Esophagus muscularis mucosa (tissue), 4 donors: ENCODE measurements around the gene MCF2L. TPM values are rescaled to one million over a fixed set of nuclear protein-coding genes. Genes with fewer than 3 reads are reported as not detected.
"Not testable (repeated sequence)": the region's sequence is repeated elsewhere in the genome, so short reads cannot be mapped to it uniquely, and the experiment has no call there.

Source experiments
- DNase-seq: peaks from one replicate; pipeline ENCODE4 v3.0.0-alpha.2; 2017; ENCODE audit errors: extremely low spot score
- H3K27ac ChIP-seq, 4 donors: fragments of 200-600 bp; sonication (generic); replicated peaks in 1 of 4; 1 replicate in 3 of 4; 2 replicates in 1 of 4; pipeline ENCODE4 v1.5.1; 2016 to 2019; ENCODE audit warnings: mild to moderate bottlenecking in 1 of 4
- H3K27me3 ChIP-seq, 4 donors: fragments of 200-600 bp; sonication (generic); one replicate each; pipeline versions ENCODE4 v1.5.1 to v1.6.0; 2016 to 2019
- H3K36me3 ChIP-seq, 4 donors: fragments of 200-600 bp; sonication (generic); one replicate each; pipeline ENCODE4 v1.5.1; 2016 to 2019
- H3K4me1 ChIP-seq, 4 donors: fragments of 200-600 bp; sonication (generic); one replicate each; pipeline ENCODE4 v1.5.1; 2016 to 2019
- H3K4me3 ChIP-seq, 4 donors: fragments of 200-600 bp; sonication (generic); 1 replicate in 2 of 4; 2 replicates in 2 of 4; pipeline ENCODE4 v1.5.1; 2016 to 2019; ENCODE audit warnings: mild to moderate bottlenecking in 4 of 4, moderate library complexity in 1 of 4
- H3K9me3 ChIP-seq, 4 donors: fragments of 200-600 bp; sonication (generic); 1 replicate in 3 of 4; 2 replicates in 1 of 4; pipeline ENCODE4 v1.5.1; 2016 to 2019
- EP300 ChIP-seq: sonication (generic); formaldehyde crosslinking; IDR thresholded peaks from one replicate; pipeline ENCODE4 v1.6.1; 2017; ENCODE audit warnings: antibody characterized with exemption
- POLR2A ChIP-seq: fragments of 450-650 bp; IDR thresholded peaks from one replicate; pipeline ENCODE4 v1.6.1; 2017; ENCODE audit warnings: antibody characterized with exemption, moderate library complexity, mild to moderate bottlenecking, low read depth
- POLR2AphosphoS5 ChIP-seq, 2 donors: sonication (generic); formaldehyde crosslinking; IDR thresholded peaks; one replicate each; pipeline ENCODE4 v1.6.1; 2017; ENCODE audit warnings: antibody characterized with exemption in 2 of 2
- WGBS: methylation state at CpG from one replicate; pipeline ENCODE4 v1.1.5; 2018; 5-methylcytosine and 5-hydroxymethylcytosine counted together
- intact Hi-C: fragments of 100-400 bp; cut with DNase I; formaldehyde crosslinking; loops from one replicate; pipeline ENCODE4 v1.15.1; 2023
- total RNA-seq, 4 donors: library from RNA; depleted of rRNA; stranded (reverse); fragments of >200 nt; gene quantifications; one replicate each; pipeline versions ENCODE4 v1.1.0 to v1.2.1, GENCODE V29; 2016
- TF ChIP-seq, protein P1 (sequence below), 3 experiments: fragments of 200-600 bp in 2 of 3; fragments of 450-650 bp in 1 of 3; sonication (generic) in 2 of 3; IDR thresholded peaks; one replicate each; pipeline ENCODE4 v1.5.1; 2017 to 2019; ENCODE audit warnings: antibody characterized with exemption in 3 of 3, mild to moderate bottlenecking in 2 of 3, moderate library complexity in 1 of 3

Gene MCF2L
- total RNA-seq, 4 donors from 2014 or later = 14.5 to 38.6 (median 26.7) TPM

DNA sequence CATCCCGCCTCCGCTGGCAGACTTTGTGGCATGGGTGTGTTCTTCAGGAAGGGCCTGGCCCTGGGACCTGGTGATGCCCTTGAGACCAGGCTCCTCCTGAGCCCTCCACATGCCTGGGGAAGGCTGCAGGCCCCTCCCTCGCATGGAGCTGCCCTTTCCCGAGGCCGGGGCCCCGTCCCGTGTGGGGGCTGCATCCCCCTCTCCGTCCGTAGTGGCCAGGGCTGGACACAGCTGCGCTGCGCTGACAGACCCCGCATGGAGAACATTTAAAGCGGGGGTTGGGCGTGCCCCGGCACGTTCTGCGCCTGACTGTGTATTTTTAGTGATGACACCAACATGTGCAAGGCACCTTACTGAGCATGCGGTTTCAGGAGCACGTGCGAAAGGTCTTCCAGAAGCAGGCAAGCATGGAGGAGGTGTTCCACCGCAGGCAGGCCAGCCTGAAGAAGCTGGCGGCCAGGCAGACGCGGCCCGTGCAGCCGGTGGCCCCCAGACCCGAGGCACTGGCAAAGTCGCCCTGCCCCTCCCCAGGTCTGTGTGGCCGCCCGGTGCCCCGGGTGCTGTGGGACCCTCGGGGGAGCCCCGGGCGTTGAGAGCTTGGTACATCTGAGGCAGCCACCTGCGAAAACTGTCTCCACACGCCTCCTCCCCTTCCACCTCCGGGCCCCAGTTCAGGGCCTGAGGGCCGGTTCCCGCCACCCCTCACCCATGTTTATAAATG lies 107.8 kb downstream of the MCF2L start:
- intact Hi-C loops = no loop called here
- 91% methylated on average over 26 of the region's 39 CpGs for WGBS
- H3K27me3 ChIP-seq = peaks cover 0 to 26% (median 0%) of the 10 kb centered on the region in 4 donors
- H3K4me1 ChIP-seq = no peaks in the 10 kb centered on the region
- no peak overlapping the region for H3K27ac ChIP-seq
- H3K36me3 ChIP-seq = peaks cover 0 to 89% (median 24%) of the 10 kb centered on the region in 4 donors
- H3K4me3 ChIP-seq = no peak overlapping the region
- no peak for DNase-seq
- peaks cover 0 to 5% (median 0%) of the 10 kb centered on the region in 4 donors for H3K9me3 ChIP-seq
- no peak for TF ChIP-seq EP300
- TF ChIP-seq, protein P1, sequence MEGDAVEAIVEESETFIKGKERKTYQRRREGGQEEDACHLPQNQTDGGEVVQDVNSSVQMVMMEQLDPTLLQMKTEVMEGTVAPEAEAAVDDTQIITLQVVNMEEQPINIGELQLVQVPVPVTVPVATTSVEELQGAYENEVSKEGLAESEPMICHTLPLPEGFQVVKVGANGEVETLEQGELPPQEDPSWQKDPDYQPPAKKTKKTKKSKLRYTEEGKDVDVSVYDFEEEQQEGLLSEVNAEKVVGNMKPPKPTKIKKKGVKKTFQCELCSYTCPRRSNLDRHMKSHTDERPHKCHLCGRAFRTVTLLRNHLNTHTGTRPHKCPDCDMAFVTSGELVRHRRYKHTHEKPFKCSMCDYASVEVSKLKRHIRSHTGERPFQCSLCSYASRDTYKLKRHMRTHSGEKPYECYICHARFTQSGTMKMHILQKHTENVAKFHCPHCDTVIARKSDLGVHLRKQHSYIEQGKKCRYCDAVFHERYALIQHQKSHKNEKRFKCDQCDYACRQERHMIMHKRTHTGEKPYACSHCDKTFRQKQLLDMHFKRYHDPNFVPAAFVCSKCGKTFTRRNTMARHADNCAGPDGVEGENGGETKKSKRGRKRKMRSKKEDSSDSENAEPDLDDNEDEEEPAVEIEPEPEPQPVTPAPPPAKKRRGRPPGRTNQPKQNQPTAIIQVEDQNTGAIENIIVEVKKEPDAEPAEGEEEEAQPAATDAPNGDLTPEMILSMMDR (IDR thresholded peaks at IDR 0.05) = no peak
- no peak for TF ChIP-seq POLR2A
- TF ChIP-seq POLR2AphosphoS5 (IDR thresholded peaks at IDR 0.05) = no peak

DNA sequence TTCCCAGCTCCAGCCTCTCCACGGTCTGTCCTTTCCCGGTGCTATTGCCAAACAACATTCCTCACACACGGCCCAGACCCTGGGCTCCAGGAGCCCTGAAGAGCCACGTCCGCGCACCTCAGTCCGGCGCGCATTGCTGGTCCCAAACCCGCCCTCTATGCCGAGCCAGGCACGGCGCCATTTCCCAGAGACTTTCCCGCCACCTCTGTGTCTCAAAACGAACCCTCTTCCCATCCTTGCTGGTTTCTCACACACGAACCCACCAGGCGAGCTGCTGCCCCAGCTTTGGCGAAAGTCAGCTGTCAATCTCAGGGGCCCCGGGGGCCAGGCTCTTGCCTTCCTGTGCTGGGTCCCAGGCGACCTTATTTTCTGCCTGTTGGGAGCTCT lies 108.5 kb downstream of the MCF2L start:
- peaks cover 0 to 26% (median 0%) of the 10 kb centered on the region in 4 donors for H3K27me3 ChIP-seq
- H3K36me3 ChIP-seq = peaks cover 0 to 89% (median 24%) of the 10 kb centered on the region in 4 donors
- intact Hi-C loops = no loop called here
- no peak overlapping the region for H3K4me3 ChIP-seq
- WGBS = 88% methylated on average over 19 of the region's 20 CpGs
- TF ChIP-seq EP300 = no peak
- TF ChIP-seq POLR2A = no peak
- H3K27ac ChIP-seq = no peak overlapping the region
- no peaks in the 10 kb centered on the region for H3K9me3 ChIP-seq
- no peaks in the 10 kb centered on the region for H3K4me1 ChIP-seq
- DNase-seq = no peak

DNA sequence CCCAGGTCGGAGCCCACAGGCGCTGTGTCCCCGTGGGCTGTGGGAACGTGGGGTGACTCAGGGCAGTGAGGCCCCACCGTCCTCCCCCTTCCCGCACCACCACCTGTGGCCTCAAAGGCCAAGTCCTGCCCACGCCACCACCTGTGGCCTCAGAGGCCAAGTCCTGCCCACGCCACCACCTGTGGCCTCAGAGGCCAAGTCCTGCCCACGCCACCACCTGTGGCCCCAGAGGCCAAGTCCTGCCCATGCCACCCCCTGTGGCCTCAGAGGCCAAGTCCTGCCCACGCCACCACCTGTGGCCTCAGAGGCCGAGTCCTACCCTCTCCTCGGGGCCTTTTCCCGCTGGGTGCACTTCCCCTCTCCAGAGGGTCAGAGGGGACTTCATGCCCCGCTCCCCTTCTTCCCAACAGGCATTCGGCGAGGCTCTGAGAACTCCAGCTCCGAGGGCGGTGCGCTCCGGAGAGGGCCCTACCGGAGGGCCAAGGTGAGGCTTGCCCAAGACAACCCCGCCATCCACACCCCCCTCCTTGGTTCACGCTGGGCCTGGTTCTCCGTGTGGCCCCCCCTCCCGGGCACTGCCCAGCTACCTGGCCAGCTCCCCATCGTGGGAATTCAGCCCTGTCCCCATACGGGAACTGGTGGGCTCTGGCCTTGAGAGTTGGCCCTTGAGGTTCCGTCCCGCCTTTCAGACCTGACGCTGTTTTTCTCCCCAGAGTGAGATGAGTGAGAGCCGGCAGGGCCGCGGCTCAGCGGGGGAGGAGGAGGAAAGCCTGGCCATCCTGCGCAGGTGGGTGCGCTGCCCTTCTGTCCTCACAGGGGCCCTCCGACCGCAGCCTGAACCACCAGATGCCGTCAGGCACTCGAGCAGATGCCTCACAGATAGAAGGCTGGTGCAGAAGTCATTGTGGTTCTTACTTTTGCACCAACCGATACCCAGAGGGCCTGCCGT lies 109.2 kb downstream of the MCF2L start:
- intact Hi-C loops = no loop called here
- Histone ChIP-seq H3K27ac (no peak overlapping the region), H3K4me3 (no peak overlapping the region), H3K4me1 (peaks cover 0 to 3% (median under 1%) of the 10 kb centered on the region in 4 donors), H3K27me3 (peaks cover 0 to 26% (median 0%) of the 10 kb centered on the region in 4 donors), H3K9me3 (no peaks in the 10 kb centered on the region), H3K36me3 (peaks cover 0 to 95% (median 24%) of the 10 kb centered on the region in 4 donors)
- 95% methylated on average over 31 of the region's 42 CpGs for WGBS
- TF ChIP-seq EP300 = no peak
- TF ChIP-seq POLR2AphosphoS5 (IDR thresholded peaks at IDR 0.05) = no peak
- TF ChIP-seq POLR2A = no peak
- TF ChIP-seq, protein P1 (IDR thresholded peaks at IDR 0.05) = no peak
- no peak for DNase-seq

DNA sequence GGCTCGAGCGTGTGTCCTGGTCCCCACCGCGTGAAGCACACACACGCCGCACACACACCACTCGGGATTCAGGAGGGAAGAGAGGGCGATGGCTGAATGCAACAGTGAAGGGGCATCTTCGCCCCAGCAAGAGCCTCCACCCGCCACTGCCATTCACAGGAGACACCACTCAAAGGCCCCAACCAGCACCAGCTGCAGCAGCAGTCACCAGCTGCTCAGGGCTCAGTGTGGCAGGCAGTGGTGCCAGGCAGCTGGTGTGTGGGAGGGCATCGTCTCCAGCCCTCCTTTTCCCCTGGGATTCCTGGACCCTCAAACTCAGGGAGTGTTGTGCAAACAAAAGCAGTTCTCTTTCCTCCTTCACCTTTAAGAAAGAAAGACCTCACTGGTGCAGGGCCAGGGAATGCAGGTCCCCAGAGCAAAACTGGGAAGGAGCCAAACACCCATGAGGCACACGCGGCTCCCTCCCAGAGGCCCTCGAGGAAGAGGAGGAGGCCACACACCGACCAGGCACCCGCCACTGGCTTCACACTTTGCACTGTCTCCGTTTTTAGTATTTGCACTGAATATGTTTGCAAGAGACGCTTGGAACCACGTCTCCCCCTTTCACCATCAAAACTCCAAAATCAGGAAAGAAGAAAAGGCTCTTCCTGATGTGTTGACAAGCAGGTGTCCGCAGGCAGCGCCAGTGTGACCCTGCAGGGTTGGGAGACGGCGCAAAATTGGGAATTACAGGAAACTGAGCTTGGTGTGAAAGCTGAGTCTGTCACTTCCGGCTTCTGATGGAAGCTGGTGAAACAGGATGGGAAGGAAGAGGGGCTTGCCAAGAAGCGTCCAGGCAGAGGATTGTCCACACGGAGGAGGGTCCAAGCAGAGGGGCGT lies 110.1 kb downstream of the MCF2L start:
- intact Hi-C loops = no loop called here
- TF ChIP-seq POLR2A (no peak), EP300 (no peak), POLR2AphosphoS5 (IDR thresholded peaks at IDR 0.05) (no peak)
- TF ChIP-seq, protein P1 (IDR thresholded peaks at IDR 0.05) = no peak
- 62% methylated on average over 23 of the region's 27 CpGs for WGBS
- Histone ChIP-seq H3K4me1 (peaks cover 0 to 10% (median 5%) of the 10 kb centered on the region in 4 donors), H3K27ac (no peak overlapping the region), H3K27me3 (peaks cover 0 to 26% (median 0%) of the 10 kb centered on the region in 4 donors), H3K9me3 (no peaks in the 10 kb centered on the region), H3K4me3 (no peak overlapping the region), H3K36me3 (peaks cover 0 to 93% (median 24%) of the 10 kb centered on the region in 4 donors)
- no peak for DNase-seq

DNA sequence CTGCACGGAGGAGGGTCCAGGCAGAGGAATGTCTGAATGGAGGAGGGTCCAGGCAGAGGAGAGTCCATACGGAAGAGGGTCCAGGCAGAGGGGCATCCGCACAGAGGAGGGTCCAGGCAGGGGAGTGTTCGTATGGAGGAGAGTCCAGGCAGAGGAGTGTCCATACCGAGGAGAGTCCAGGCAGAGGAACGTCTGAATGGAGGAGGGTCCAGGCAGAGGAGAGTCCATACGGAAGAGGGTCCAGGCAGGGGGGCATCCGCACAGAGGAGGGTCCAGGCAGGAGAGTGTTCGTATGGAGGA lies 110.7 kb downstream of the MCF2L start:
- Histone ChIP-seq H3K36me3 (peaks cover 0 to 93% (median 22%) of the 10 kb centered on the region in 4 donors), H3K27me3 (peaks cover 0 to 21% (median 0%) of the 10 kb centered on the region in 4 donors), H3K4me1 (peaks cover 0 to 11% (median 5%) of the 10 kb centered on the region in 4 donors)
- 59% methylated on average over 9 of the region's 9 CpGs for WGBS
- DNase-seq, H3K9me3 ChIP-seq, H3K4me3 ChIP-seq, H3K27ac ChIP-seq, intact Hi-C loops: not testable (repeated sequence)
